ENCODE data around the gene ADGRL2.

The ADGRL2 gene

DNA sequence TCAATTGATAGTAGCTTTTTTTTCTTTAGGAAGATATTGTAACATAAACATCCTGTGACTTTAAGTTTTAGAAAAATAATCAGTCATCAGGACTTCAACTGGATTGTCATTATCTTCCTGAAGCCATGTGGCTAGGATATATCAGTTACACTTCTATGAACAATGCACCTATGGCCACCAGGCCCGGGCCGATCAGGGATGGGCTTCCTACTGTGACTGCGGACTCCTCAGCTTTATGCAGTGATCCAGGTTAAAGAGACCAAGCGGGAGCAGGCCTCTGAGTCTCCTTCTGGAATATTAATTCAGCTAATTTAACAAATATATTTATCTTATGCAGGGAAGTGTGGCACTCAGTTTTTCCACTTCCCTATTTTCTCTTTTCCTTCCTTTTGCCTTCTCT, 200.6 kb downstream of the ADGRL2 start:
- no peak for DNase-seq

- no peak for DNase-seq
These were observed 207.1 kb downstream of the ADGRL2 start for GRCh38 chr1:82007804-82008203.

GRCh38 chr1:82013702-82014101, 213.0 kb downstream of the ADGRL2 start:
- DNase-seq, result no peak

- DNase-seq, result no peak
These were observed 214.7 kb downstream of the ADGRL2 start for GRCh38 chr1:82015444-82015843.

GRCh38 chr1:82018319-82018718, 217.6 kb downstream of the ADGRL2 start:
- no peak for DNase-seq

DNA sequence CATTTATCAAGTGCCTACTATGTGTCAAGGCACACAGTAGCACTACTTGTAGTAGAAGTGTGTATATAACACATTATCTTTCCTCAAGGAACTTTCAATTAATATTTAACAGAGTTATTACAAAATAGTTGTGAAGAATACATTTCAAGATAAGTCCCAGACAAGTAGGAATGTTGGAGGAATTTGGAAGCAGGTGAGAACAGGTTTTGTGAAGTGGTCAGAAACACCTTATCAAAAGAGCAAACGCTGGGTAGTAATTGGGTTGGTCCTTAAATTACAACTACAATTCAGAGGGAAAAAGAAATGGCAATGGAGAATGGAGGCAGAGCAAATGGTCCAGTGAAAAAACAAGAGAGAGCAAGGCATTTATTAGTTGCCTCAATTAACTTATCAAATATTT, 218.8 kb downstream of the ADGRL2 start:
- DNase-seq, result no peak

DNA sequence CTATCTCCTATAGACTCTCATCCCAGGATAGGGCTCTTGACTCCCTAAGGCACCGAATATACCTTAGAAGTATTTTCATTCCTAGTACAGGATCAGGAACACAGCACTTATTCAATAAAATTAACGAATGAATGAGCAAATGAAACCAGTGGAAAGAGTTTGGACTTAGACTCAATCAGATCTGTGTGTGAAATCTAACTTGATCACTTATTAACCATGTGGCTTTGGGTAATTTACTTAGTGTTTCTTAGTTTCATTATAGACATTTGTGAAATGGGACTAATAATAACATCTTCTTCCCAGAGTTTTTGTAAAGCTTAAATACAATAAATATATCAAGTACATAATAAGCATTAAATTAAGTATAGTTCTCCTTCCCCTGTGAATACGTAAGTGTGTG, 230.1 kb downstream of the ADGRL2 start:
- DNase-seq, result no peak

- no peak for DNase-seq
These were observed 231.3 kb downstream of the ADGRL2 start for GRCh38 chr1:82032068-82032467.

DNA sequence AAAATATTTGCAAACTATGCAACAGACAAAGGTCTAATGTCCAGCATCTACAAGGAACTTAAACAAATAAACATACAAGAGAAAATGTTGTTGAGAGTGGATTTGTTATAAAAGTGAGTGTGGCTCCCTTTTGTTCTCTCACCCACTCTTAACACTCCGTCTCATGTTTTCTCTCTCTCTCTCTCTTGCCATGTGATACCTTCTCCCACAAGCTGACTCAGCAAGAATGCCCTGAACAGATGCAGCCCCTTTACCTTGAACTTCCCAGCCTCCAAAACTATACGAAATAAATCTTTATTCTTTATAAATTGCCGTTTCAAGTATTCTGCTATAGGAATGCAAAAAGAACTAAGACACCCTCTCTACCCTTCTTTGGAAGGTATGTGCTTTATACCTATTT, 234.1 kb downstream of the ADGRL2 start:
- no peak for DNase-seq

All from fibroblast of skin of right biceps (primary cell).